K562 (cell line): ENCODE results near the gene ACOT7. TPM values are rescaled to one million over a fixed set of nuclear protein-coding genes. Genes with fewer than 3 reads are reported as not detected.

Experiments used
- ATAC-seq: fragments of 200-7000 bp; cut with Tn5 transposase; 3 replicates; pipeline ENCODE4 v1.9.1; 2020; ENCODE audit warnings: moderate library complexity
- BruUV-seq: library from RNA; stranded (reverse); fragments of 400-500 nt; replicated peaks from 2 replicates; lab custom pipeline; 2021; lab: Mats Ljungman, UMichigan
- CTCF ChIA-PET: fragments of 300-600 bp; formaldehyde crosslinking; extraction: SDS; loops from one replicate; lab custom pipeline; 2021; ENCODE audit warnings: low intra/inter-chr PET ratio; lab: Yijun Ruan, JAX
- POLR2A ChIA-PET: fragments of 300-600, 350-650 bp; sonication (Branson Sonifier 250); formaldehyde crosslinking; extraction: SDS; loops from one replicate; lab custom pipeline; 2021; ENCODE audit warnings: antibody characterized with exemption, inconsistent platforms; lab: Yijun Ruan, JAX
- DNase-seq, 4 experiments: peaks; one replicate each; pipeline versions ENCODE4 v3.0.0 to v3.0.0-alpha.2; 2011 to 2018; ENCODE audit warnings: low spot score in 3 of 4, mixed read lengths in 3 of 4; ENCODE audit errors: extremely low read depth in 1 of 4
- FAIRE-seq: peaks from 2 replicates; lab custom pipeline; 2011; peaks lifted over from hg19 to GRCh38; lab: Jason Lieb, UNC
- H2AFZ ChIP-seq: 2 replicates; pipeline ENCODE4 v1.6.0; 2011; ENCODE audit warnings: low read depth, low read length, control low read depth, inconsistent platforms
- H3K27ac ChIP-seq: fragments of 200-600 bp; 3 replicates; pipeline ENCODE4 v1.8.0; 2011; ENCODE audit warnings: low read depth, mild to moderate bottlenecking, control low read depth, inconsistent platforms, low read length, moderate library complexity, mixed read lengths; ENCODE audit errors: extremely low read depth
- H3K27me3 ChIP-seq, 2 experiments: fragments of 300-600 bp in 1 of 2; 2 replicates in 1 of 2; 3 replicates in 1 of 2; pipeline versions ENCODE4 v1.6.0 to v1.8.0; 2011; ENCODE audit warnings: inconsistent platforms in 2 of 2, low read length in 2 of 2, mild to moderate bottlenecking in 1 of 2, mixed read lengths in 1 of 2, moderate library complexity in 1 of 2; ENCODE audit not compliant: control insufficient read depth in 2 of 2, insufficient read depth in 2 of 2
- H3K36me3 ChIP-seq: fragments of 300-600 bp; 3 replicates; pipeline ENCODE4 v1.8.0; 2011; ENCODE audit warnings: mild to moderate bottlenecking, low read length, inconsistent platforms; ENCODE audit not compliant: control insufficient read depth, insufficient read depth
- H3K4me1 ChIP-seq, 2 experiments: fragments of 200-600 bp in 1 of 2; replicated peaks in 1 of 2; 2 replicates in 1 of 2; 3 replicates in 1 of 2; pipeline versions ENCODE4 v1.5.1 to v1.8.0; 2011; ENCODE audit warnings: inconsistent platforms in 2 of 2, low read length in 2 of 2, mild to moderate bottlenecking in 1 of 2, mixed read lengths in 1 of 2, moderate library complexity in 1 of 2; ENCODE audit not compliant: control insufficient read depth in 2 of 2, insufficient read depth in 2 of 2
- H3K4me2 ChIP-seq: 2 replicates; pipeline ENCODE4 v1.6.1; 2011; ENCODE audit warnings: low read length, control low read depth, inconsistent platforms, mixed read lengths; ENCODE audit not compliant: insufficient read depth
- H3K4me3 ChIP-seq: fragments of 200-600 bp; sonication (generic), shearing (Covaris generic); 2 replicates; pipeline ENCODE4 v1.5.1; 2016; ENCODE audit warnings: control low read depth, inconsistent platforms
- H3K79me2 ChIP-seq: fragments of 200-600 bp; 3 replicates; pipeline ENCODE4 v1.8.0; 2011; ENCODE audit warnings: low read length, inconsistent platforms; ENCODE audit not compliant: control insufficient read depth, insufficient read depth
- H3K9ac ChIP-seq, 2 experiments: 2 replicates each; pipeline versions ENCODE4 v1.6.0 to v1.6.1; 2011; ENCODE audit warnings: low read depth in 2 of 2, low read length in 2 of 2, control low read depth in 1 of 2, inconsistent platforms in 1 of 2, mild to moderate bottlenecking in 1 of 2, mixed read lengths in 1 of 2; ENCODE audit not compliant: insufficient read depth in 1 of 2
- H3K9me1 ChIP-seq: one replicate; pipeline ENCODE4 v1.6.0; 2011; ENCODE audit warnings: inconsistent platforms, mild to moderate bottlenecking, low read length, moderate library complexity; ENCODE audit not compliant: control insufficient read depth, insufficient read depth
- H3K9me3 ChIP-seq: replicated peaks from 2 replicates; pipeline ENCODE4 v1.5.1; 2011; ENCODE audit warnings: low read depth, low read length, inconsistent platforms; ENCODE audit not compliant: control insufficient read depth, insufficient read depth
- H4K20me1 ChIP-seq: replicated peaks from 2 replicates; pipeline ENCODE4 v1.6.1; 2011; ENCODE audit warnings: low read length, inconsistent platforms, mixed read lengths; ENCODE audit not compliant: control insufficient read depth, insufficient read depth
- BDP1 ChIP-seq: IDR thresholded peaks from 3 replicates; pipeline ENCODE4 v1.6.1; 2011; ENCODE audit not compliant: insufficient read length, insufficient read depth
- CBFB ChIP-seq: sonication (generic); formaldehyde crosslinking; IDR thresholded peaks from 2 replicates; pipeline ENCODE4 v1.4.0; 2020; ENCODE audit warnings: mild to moderate bottlenecking, missing genetic modification reagents
- CEBPZ ChIP-seq: fragments of 150-350 bp; IDR thresholded peaks from 2 replicates; pipeline ENCODE4 v1.6.1; 2014; ENCODE audit warnings: low read depth, mild to moderate bottlenecking, low read length, borderline replicate concordance
- CREB5 ChIP-seq: fragments of 250-450 bp; sonication (Bioruptor Pico); IDR thresholded peaks from 2 replicates; pipeline ENCODE4 v1.5.0; 2020; ENCODE audit warnings: mild to moderate bottlenecking
- FOSL1 ChIP-seq: fragments of 200-800 bp; sonication (Bioruptor generic); conservative IDR thresholded peaks from 2 replicates; pipeline ENCODE4 v1.6.1; 2016; ENCODE audit warnings: missing genetic modification characterization, missing compliant biosample characterization
- GTF2E2 ChIP-seq: fragments of 200-800 bp; sonication (Bioruptor generic); IDR thresholded peaks from 2 replicates; pipeline ENCODE4 v1.6.1; 2016; ENCODE audit warnings: missing genetic modification characterization, missing compliant biosample characterization
- HEY1 ChIP-seq: fragments of 250-450 bp; sonication (Bioruptor Pico); IDR thresholded peaks from 2 replicates; pipeline ENCODE4 v1.5.0; 2020; ENCODE audit warnings: mild to moderate bottlenecking, moderate library complexity, borderline replicate concordance
- NR2C1 ChIP-seq, 2 experiments: fragments of 450-650 bp; IDR thresholded peaks; 2 replicates each; pipeline ENCODE4 v1.6.1; 2017; ENCODE audit warnings: mild to moderate bottlenecking in 2 of 2, antibody characterized with exemption in 1 of 2, inconsistent platforms in 1 of 2, missing compliant biosample characterization in 1 of 2, missing genetic modification characterization in 1 of 2
- PATZ1 ChIP-seq: fragments of 250-450 bp; sonication (Bioruptor Pico); IDR thresholded peaks from 2 replicates; pipeline ENCODE4 v1.5.0; 2020; ENCODE audit warnings: mild to moderate bottlenecking, borderline replicate concordance
- SNRNP70 ChIP-seq: fragments of 200-400 bp; formaldehyde crosslinking; optimal IDR thresholded peaks from 2 replicates; pipeline ENCODE3; 2017; ENCODE audit warnings: low read depth, low read length
- SP2 ChIP-seq: IDR thresholded peaks from 2 replicates; pipeline ENCODE4 v1.6.1; 2011; ENCODE audit warnings: mild to moderate bottlenecking, low read depth, low read length, moderate library complexity; ENCODE audit not compliant: poor library complexity, severe bottlenecking; ENCODE audit errors: extremely low read depth
- SRSF1 ChIP-seq: fragments of 200-400 bp; formaldehyde crosslinking; IDR thresholded peaks from 2 replicates; pipeline ENCODE4 v1.6.1; 2017; ENCODE audit warnings: mild to moderate bottlenecking, low read depth, low read length, moderate library complexity
- ZNF121 ChIP-seq: sonication (generic); formaldehyde crosslinking; conservative IDR thresholded peaks from 2 replicates; pipeline ENCODE4 v1.8.0; 2022; ENCODE audit warnings: missing genetic modification reagents
- ZNF561 ChIP-seq: fragments of 450-650 bp; formaldehyde crosslinking; conservative IDR thresholded peaks from 2 replicates; pipeline ENCODE4 v1.4.0; 2020; ENCODE audit warnings: mild to moderate bottlenecking, moderate library complexity
- ZSCAN32 ChIP-seq: fragments of 450-650 bp; formaldehyde crosslinking; IDR thresholded peaks from 2 replicates; pipeline ENCODE4 v1.4.0; 2020; ENCODE audit warnings: mild to moderate bottlenecking, moderate library complexity
- WGBS: fragments of 100-300 bp; shearing (Covaris generic); methylation state at CpG from one replicate; pipeline ENCODE4 v1.1.6; 2016; ENCODE audit warnings: low coverage, mixed read lengths; ENCODE audit not compliant: insufficient coverage; ENCODE audit errors: missing lambda C conversion rate; 5-methylcytosine and 5-hydroxymethylcytosine counted together
- in situ Hi-C: fragments of 300-500 bp; cut with MboI; formaldehyde crosslinking; loops from 4 replicates; pipeline ENCODE4 v1.15.0; 2018; ENCODE audit warnings: inconsistent platforms, mixed read lengths
- intact Hi-C: fragments of 100-400 bp; cut with micrococcal nuclease; formaldehyde crosslinking; loops from 2 replicates; pipeline ENCODE4 v1.14.2; 2022
- polyA plus RNA-seq, 8 experiments: library from polyadenylated mRNA; depleted of rRNA in 4 of 8; stranded (reverse) in 5 of 8; unstranded in 3 of 8; fragments of >200 nt; fragmentation: Nextera tagmentation in 2 of 8; fragmentation: Illumina TruSeq in 1 of 8; extraction: Ambion mirVana in 2 of 8; extraction: Trizol in 1 of 8; gene quantifications; 2 replicates each; pipeline versions ENCODE4 v1.2.1 to v1.2.3, GENCODE V29; 2011 to 2014; ENCODE audit warnings: inconsistent platforms in 1 of 8, missing spikeins in 1 of 8
- total RNA-seq, 7 experiments: library from RNA; depleted of rRNA in 6 of 7; stranded (reverse); fragments of >200 nt in 6 of 7; fragmentation: Illumina TruSeq in 2 of 7; extraction: Trizol in 2 of 7; gene quantifications; 2 replicates each; pipeline versions ENCODE4 v1.2.1 to v1.2.3, GENCODE V29; 2011 to 2021; ENCODE audit warnings: low replicate concordance in 1 of 7

ACOT7 gene
- total and polyA plus RNA-seq, 9 of the 15 experiments (the other 6 are each of a cell fraction or from before 2014, with no cell fraction given) = 7.0 to 92.6 (median 37.2) TPM

GRCh38 chr1:6386371-6386949 is 7.1 kb downstream of the ACOT7 start:
- no peak overlapping the region for H2AFZ ChIP-seq
- intact Hi-C loops = no loop called here
- H4K20me1 ChIP-seq = no peaks in the 10 kb centered on the region; the same call in 1 of the 2 replicates
- no peak overlapping the region for H3K4me3 ChIP-seq
- H3K9ac ChIP-seq = no peak overlapping the region
- H3K27me3 ChIP-seq = no peaks in the 10 kb centered on the region
- H3K27ac ChIP-seq = no peak overlapping the region
- no peak for ATAC-seq
- no peak overlapping the region for H3K4me2 ChIP-seq
- peaks cover 12% of the 10 kb centered on the region; the same call in 2 of the 3 replicates for H3K79me2 ChIP-seq
- in situ Hi-C loops = no loop called here
- H3K4me1 ChIP-seq = peaks cover 4 to 12% of the 10 kb centered on the region in 2 experiments; a peak in 3 of 5 replicates
- H3K36me3 ChIP-seq = no peaks in the 10 kb centered on the region
- ChIA-PET POLR2A (interaction anchor here (0.6 to 1.6 kb wide), 4 partner anchors 12 to 126 kb away, joined by 3 to 6 read pairs (median 3); no protein-coding TSS in a partner anchor), CTCF (no interaction called here)
- 38% methylated on average over 10 of the region's 10 CpGs for WGBS
- H3K9me1 ChIP-seq = no peaks in the 10 kb centered on the region
- BruUV-seq = no TSS peak
- no peaks in the 10 kb centered on the region; the same call in none of the 2 replicates for H3K9me3 ChIP-seq
- peak; percentile 35 for FAIRE-seq
- no peak for DNase-seq
- TF ChIP-seq NR2C1 (IDR thresholded peaks at IDR 0.05) (no peak), NR2C1 (tag; IDR thresholded peaks at IDR 0.05) (no peak), CREB5 (CRISPR knock-in tag) (no peak), SP2 (no peak), FOSL1 (peak; percentile 77), ZSCAN32 (CRISPR knock-in tag) (no peak), SRSF1 (no peak), ZNF561 (CRISPR knock-in tag) (no peak), CEBPZ (no peak), SNRNP70 (no peak), BDP1 (no peak), HEY1 (CRISPR knock-in tag) (no peak), GTF2E2 (tag) (no peak), CBFB (CRISPR knock-in tag) (no peak), PATZ1 (CRISPR knock-in tag) (no peak), ZNF121 (CRISPR knock-in tag) (0 out of 2 replicates have a peak, but pooled peaks have one; percentile 6)
